GM12878 (cell line): ENCODE results near the gene DCPS. TPM values are rescaled to one million over a fixed set of nuclear protein-coding genes. Genes with fewer than 3 reads are reported as not detected.

Experiments used
- ATAC-seq: fragments of 200-7000 bp; cut with Tn5 transposase; 3 replicates; pipeline ENCODE4 v1.9.1; 2020; ENCODE audit warnings: mild to moderate bottlenecking, moderate library complexity
- BruUV-seq: library from RNA; stranded (reverse); fragments of 400-500 nt; replicated peaks from 2 replicates; lab custom pipeline; 2021; lab: Mats Ljungman, UMichigan
- CTCF ChIA-PET: fragments of 300-600 bp; sonication (Branson Sonifier 250); formaldehyde crosslinking; extraction: SDS; loops from one replicate; lab custom pipeline; 2021; ENCODE audit warnings: inconsistent platforms; lab: Yijun Ruan, JAX
- POLR2A ChIA-PET: fragments of 350-600 bp; formaldehyde crosslinking; extraction: SDS; loops from one replicate; lab custom pipeline; 2021; ENCODE audit warnings: inconsistent platforms; lab: Charles Lee
- RAD21 ChIA-PET: fragments of 300-600 bp; sonication (Branson Sonifier 250); formaldehyde crosslinking; loops from one replicate; lab custom pipeline; 2023; ENCODE audit warnings: antibody characterized with exemption; ENCODE audit not compliant: unreplicated experiment; lab: Charles Lee
- SMC1A ChIA-PET: fragments of 300-600 bp; sonication (Branson Sonifier 250); formaldehyde crosslinking; loops from one replicate; lab custom pipeline; 2023; ENCODE audit not compliant: unreplicated experiment, uncharacterized antibody; lab: Charles Lee
- DNase-seq: peaks from one replicate; pipeline ENCODE4 v3.0.0-alpha.2; 2011; ENCODE audit warnings: low read depth, low spot score
- FAIRE-seq: peaks from 3 replicates; lab custom pipeline; 2011; peaks lifted over from hg19 to GRCh38; lab: Jason Lieb, UNC
- H2AFZ ChIP-seq: 2 replicates; pipeline ENCODE4 v1.6.0; 2011; ENCODE audit warnings: low read depth, low read length, control low read depth; ENCODE audit not compliant: control insufficient read depth
- H3K27ac ChIP-seq: 2 replicates; pipeline ENCODE4 v1.5.1; 2011; ENCODE audit warnings: control low read depth; ENCODE audit not compliant: control insufficient read depth, insufficient read depth
- H3K27me3 ChIP-seq, 2 experiments: replicated peaks in 1 of 2; 2 replicates each; pipeline versions ENCODE4 v1.6.0 to v1.6.1; 2011; ENCODE audit warnings: low read length in 1 of 2; ENCODE audit not compliant: control insufficient read depth in 2 of 2, insufficient read depth in 2 of 2
- H3K36me3 ChIP-seq, 2 experiments: 2 replicates each; pipeline ENCODE4 v1.5.1; 2011; ENCODE audit warnings: low read length in 1 of 2; ENCODE audit not compliant: control insufficient read depth in 2 of 2, insufficient read depth in 2 of 2
- H3K4me1 ChIP-seq: 2 replicates; pipeline ENCODE4 v1.6.1; 2011; ENCODE audit warnings: mild to moderate bottlenecking, low read length, moderate library complexity, mixed read lengths; ENCODE audit not compliant: control insufficient read depth, insufficient read depth
- H3K4me2 ChIP-seq: 2 replicates; pipeline ENCODE4 v1.6.0; 2011; ENCODE audit warnings: control low read depth; ENCODE audit not compliant: control insufficient read depth, insufficient read depth
- H3K4me3 ChIP-seq: fragments of 200-600 bp; sonication (generic); 2 replicates; pipeline ENCODE4 v1.5.1; 2016
- H3K79me2 ChIP-seq: 2 replicates; pipeline ENCODE4 v1.6.0; 2011; ENCODE audit warnings: low read length; ENCODE audit not compliant: control insufficient read depth, insufficient read depth
- H3K9ac ChIP-seq: 2 replicates; pipeline ENCODE4 v1.8.0; 2011; ENCODE audit warnings: low read length, control low read depth, mixed read lengths; ENCODE audit not compliant: control insufficient read depth, insufficient read depth
- H3K9me3 ChIP-seq: replicated peaks from 3 replicates; pipeline ENCODE4 v1.5.1; 2011; ENCODE audit warnings: mild to moderate bottlenecking, low read length; ENCODE audit not compliant: control insufficient read depth, insufficient read depth
- H4K20me1 ChIP-seq: 2 replicates; pipeline ENCODE4 v1.6.0; 2011; ENCODE audit not compliant: control insufficient read depth, insufficient read depth
- CBX5 ChIP-seq: sonication (generic); IDR thresholded peaks from 2 replicates; pipeline ENCODE4 v1.6.1; 2016; ENCODE audit warnings: low read depth, moderate library complexity, mild to moderate bottlenecking, inconsistent platforms
- IKZF1 ChIP-seq: fragments of 450-650 bp; conservative IDR thresholded peaks from 2 replicates; pipeline ENCODE4 v1.6.1; 2017; ENCODE audit warnings: antibody characterized with exemption, mild to moderate bottlenecking
- LARP7 ChIP-seq: fragments of 450-650 bp; IDR thresholded peaks from 2 replicates; pipeline ENCODE4 v1.6.1; 2017; ENCODE audit warnings: mild to moderate bottlenecking
- NFYB ChIP-seq: IDR thresholded peaks from 2 replicates; pipeline ENCODE4 v1.6.1; 2011; ENCODE audit warnings: low read depth, mild to moderate bottlenecking, low read length, improper control_type of control experiment, moderate library complexity; ENCODE audit not compliant: insufficient read depth
- NRF1 ChIP-seq: conservative IDR thresholded peaks from 2 replicates; pipeline ENCODE4 v1.6.1; 2011; ENCODE audit warnings: mild to moderate bottlenecking, low read depth, low read length, improper control_type of control experiment
- PAX5 ChIP-seq: IDR thresholded peaks from 2 replicates; pipeline ENCODE4 v1.6.1; 2011; ENCODE audit warnings: low read depth, low read length, borderline replicate concordance
- RUNX3 ChIP-seq: IDR thresholded peaks from 2 replicates; pipeline ENCODE4 v1.6.1; 2012; ENCODE audit warnings: low read length, inconsistent platforms
- SMAD1 ChIP-seq: fragments of 450-650 bp; IDR thresholded peaks from 2 replicates; pipeline ENCODE4 v1.6.1; 2018; ENCODE audit warnings: mild to moderate bottlenecking, low read depth; ENCODE audit not compliant: partially characterized antibody
- SMC3 ChIP-seq: IDR thresholded peaks from 2 replicates; pipeline ENCODE4 v1.6.1; 2011; ENCODE audit warnings: low read length, improper control_type of control experiment, borderline replicate concordance
- SRF ChIP-seq, 2 experiments: IDR thresholded peaks; 2 replicates each; pipeline ENCODE4 v1.6.1; 2011; ENCODE audit warnings: low read depth in 2 of 2, low read length in 2 of 2, mild to moderate bottlenecking in 1 of 2, moderate library complexity in 1 of 2
- STAT1 ChIP-seq: fragments of 450-650 bp; conservative IDR thresholded peaks from 2 replicates; pipeline ENCODE4 v1.6.1; 2014; ENCODE audit warnings: antibody characterized with exemption, mild to moderate bottlenecking
- TARDBP ChIP-seq: IDR thresholded peaks from 2 replicates; pipeline ENCODE4 v1.6.1; 2016; ENCODE audit warnings: borderline replicate concordance
- USF2 ChIP-seq: IDR thresholded peaks from 2 replicates; pipeline ENCODE4 v1.6.1; 2011; ENCODE audit warnings: low read depth, low read length, improper control_type of control experiment, borderline replicate concordance
- YY1 ChIP-seq: IDR thresholded peaks from 2 replicates; pipeline ENCODE4 v1.6.1; 2011; ENCODE audit warnings: low read depth, mild to moderate bottlenecking, low read length
- WGBS: methylation state at CpG from one replicate; pipeline ENCODE4 v1.1.6; 2016; ENCODE audit warnings: low lambda C conversion rate; ENCODE audit not compliant: insufficient replicate concordance, insufficient coverage; ENCODE audit errors: missing lambda C conversion rate; 5-methylcytosine and 5-hydroxymethylcytosine counted together
- in situ Hi-C: fragments of 300-500 bp; cut with MboI; formaldehyde crosslinking; loops from 9 replicates; pipeline ENCODE4 v1.14.3; 2018; ENCODE audit warnings: mixed read lengths
- intact Hi-C: fragments of 100-400 bp; cut with micrococcal nuclease; formaldehyde crosslinking; loops from one replicate; pipeline ENCODE4 v1.14.2; 2022; ENCODE audit not compliant: unreplicated experiment
- polyA plus RNA-seq, 11 experiments: library from polyadenylated mRNA; depleted of rRNA in 4 of 11; unstranded in 6 of 11; stranded (reverse) in 5 of 11; fragments of >200 nt; fragmentation: Nextera tagmentation in 4 of 11; fragmentation: Illumina TruSeq in 1 of 11; extraction: Ambion mirVana in 4 of 11; extraction: Trizol in 1 of 11; gene quantifications; 1 replicate in 1 of 11; 2 replicates in 10 of 11; pipeline versions ENCODE4 v1.2.1 to v1.2.3, GENCODE V29; 2011 to 2016; ENCODE audit warnings: inconsistent platforms in 2 of 11, missing spikeins in 2 of 11, low read depth in 1 of 11
- total RNA-seq, 4 experiments: library from RNA; depleted of rRNA in 3 of 4; stranded (reverse); fragments of >200 nt in 3 of 4; fragmentation: Illumina TruSeq in 1 of 4; extraction: Trizol in 1 of 4; gene quantifications; 2 replicates each; pipeline versions ENCODE4 v1.2.1 to v1.2.3, GENCODE V29; 2013 to 2021
- TF ChIP-seq, protein P1 (sequence below): fragments of 450-650 bp; formaldehyde crosslinking; IDR thresholded peaks from 2 replicates; pipeline ENCODE4 v1.5.0; 2022; ENCODE audit warnings: mild to moderate bottlenecking, missing genetic modification characterization

The DCPS gene
- total and polyA plus RNA-seq, 10 of the 15 experiments (the other 5 are each of a cell fraction or from before 2014, with no cell fraction given) = 23.5 to 101 (median 67.4) TPM

GRCh38 chr11:126317432-126317755 is 13.5 kb downstream of the DCPS start (continued):
- TF ChIP-seq IKZF1 = no peak
- peak; percentile 15; the same call in 1 of the 2 replicates for TF ChIP-seq YY1
- no peak for TF ChIP-seq USF2
- TF ChIP-seq SRF (IDR thresholded peaks at IDR 0.05; ENCODE audit: low read depth in 2 of 2, low read length in 2 of 2) = no peak
- TF ChIP-seq LARP7 = no peak
- TF ChIP-seq TARDBP = no peak
- peak; percentile 67 for TF ChIP-seq RUNX3
- TF ChIP-seq, all 136 proteins: peak for 2

DNA sequence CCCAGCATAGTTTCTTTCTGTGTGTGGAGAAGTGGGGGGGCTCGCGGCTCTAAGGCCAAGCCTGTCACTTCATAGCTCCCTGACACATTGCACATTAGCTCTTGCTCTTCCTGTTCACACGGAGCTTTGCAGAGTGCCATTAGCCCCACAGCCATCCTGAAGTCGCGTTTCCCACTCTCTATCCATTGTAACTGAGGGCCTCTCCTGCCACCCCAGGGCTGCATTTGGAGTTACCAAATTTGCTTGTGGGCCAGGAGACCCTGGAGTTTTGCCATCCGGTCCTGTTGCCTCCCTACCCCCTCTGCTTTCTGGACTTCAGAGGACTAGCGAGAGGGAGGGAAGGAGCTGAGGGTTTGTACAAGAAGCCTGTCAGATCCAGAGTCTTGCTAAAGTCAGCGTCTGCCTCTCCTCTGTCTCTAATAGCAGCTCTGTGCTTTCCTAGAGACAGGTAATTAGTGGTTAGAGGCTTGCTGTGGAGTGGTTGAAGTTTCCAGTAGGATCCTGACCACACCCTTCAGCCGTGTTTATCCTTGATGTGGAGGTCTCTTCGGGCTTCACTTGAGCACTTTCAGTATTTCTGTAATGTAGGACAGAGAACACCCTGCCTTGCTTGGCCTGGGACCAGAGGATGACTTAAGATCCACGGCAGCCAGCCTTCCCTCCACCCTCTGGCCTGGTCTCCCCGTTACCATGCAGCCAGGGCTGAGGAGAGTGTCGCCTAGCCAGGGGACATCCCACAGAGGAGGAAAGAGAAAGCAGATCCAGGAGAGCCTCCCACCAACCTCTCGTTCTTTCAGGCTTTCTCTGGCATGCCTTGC is 14.1 kb downstream of the DCPS start:
- 0 out of 2 replicates have a peak overlapping the region, but pooled peaks have one; percentile 6 for H3K4me3 ChIP-seq
- peaks cover 3% of the 10 kb centered on the region; the same call in 1 of the 2 replicates for H4K20me1 ChIP-seq
- H3K9ac ChIP-seq = peak overlapping the region; percentile 48
- ChIA-PET CTCF (interaction anchor here (0.8 to 5.3 kb wide), 5 partner anchors 8 to 167 kb away, joined by 3 to 31 read pairs (median 3); no protein-coding TSS in a partner anchor), POLR2A (no interaction called here), RAD21 (interaction anchor here (1.2 to 2.5 kb wide), 4 partner anchors 8 to 166 kb away, joined by 3 to 11 read pairs (median 8); partner anchors contain the start of gene DCPS), SMC1A (interaction anchor here (0.6 to 2.6 kb wide), 7 partner anchors 8 to 423 kb away, joined by 3 to 13 read pairs (median 8); no protein-coding TSS in a partner anchor)
- peak; percentile 62 for ATAC-seq
- no peaks in the 10 kb centered on the region for H3K27me3 ChIP-seq
- peaks cover 7% of the 10 kb centered on the region for H3K79me2 ChIP-seq
- peaks cover 0 to 7% of the 10 kb centered on the region in 2 experiments for H3K36me3 ChIP-seq
- FAIRE-seq = no peak
- TF ChIP-seq CBX5 (no peak), NRF1 (no peak), NFYB (no peak), STAT1 (no peak), SRF (IDR thresholded peaks at IDR 0.05; ENCODE audit: low read depth in 2 of 2, low read length in 2 of 2) (no peak), SMAD1 (no peak), PAX5 (no peak), SMC3 (no peak)
- TF ChIP-seq, protein P1, sequence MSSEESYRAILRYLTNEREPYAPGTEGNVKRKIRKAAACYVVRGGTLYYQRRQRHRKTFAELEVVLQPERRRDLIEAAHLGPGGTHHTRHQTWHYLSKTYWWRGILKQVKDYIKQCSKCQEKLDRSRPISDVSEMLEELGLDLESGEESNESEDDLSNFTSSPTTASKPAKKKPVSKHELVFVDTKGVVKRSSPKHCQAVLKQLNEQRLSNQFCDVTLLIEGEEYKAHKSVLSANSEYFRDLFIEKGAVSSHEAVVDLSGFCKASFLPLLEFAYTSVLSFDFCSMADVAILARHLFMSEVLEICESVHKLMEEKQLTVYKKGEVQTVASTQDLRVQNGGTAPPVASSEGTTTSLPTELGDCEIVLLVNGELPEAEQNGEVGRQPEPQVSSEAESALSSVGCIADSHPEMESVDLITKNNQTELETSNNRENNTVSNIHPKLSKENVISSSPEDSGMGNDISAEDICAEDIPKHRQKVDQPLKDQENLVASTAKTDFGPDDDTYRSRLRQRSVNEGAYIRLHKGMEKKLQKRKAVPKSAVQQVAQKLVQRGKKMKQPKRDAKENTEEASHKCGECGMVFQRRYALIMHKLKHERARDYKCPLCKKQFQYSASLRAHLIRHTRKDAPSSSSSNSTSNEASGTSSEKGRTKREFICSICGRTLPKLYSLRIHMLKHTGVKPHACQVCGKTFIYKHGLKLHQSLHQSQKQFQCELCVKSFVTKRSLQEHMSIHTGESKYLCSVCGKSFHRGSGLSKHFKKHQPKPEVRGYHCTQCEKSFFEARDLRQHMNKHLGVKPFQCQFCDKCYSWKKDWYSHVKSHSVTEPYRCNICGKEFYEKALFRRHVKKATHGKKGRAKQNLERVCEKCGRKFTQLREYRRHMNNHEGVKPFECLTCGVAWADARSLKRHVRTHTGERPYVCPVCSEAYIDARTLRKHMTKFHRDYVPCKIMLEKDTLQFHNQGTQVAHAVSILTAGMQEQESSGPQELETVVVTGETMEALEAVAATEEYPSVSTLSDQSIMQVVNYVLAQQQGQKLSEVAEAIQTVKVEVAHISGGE = no peak
- no peaks in the 10 kb centered on the region; the same call in none of the 3 replicates for H3K9me3 ChIP-seq
- intact Hi-C loops (loop anchor here (10.0 kb wide), 3 partner anchors 387 to 667 kb away; no protein-coding TSS in a partner anchor), in situ Hi-C loops (no loop called here)
- H3K4me1 ChIP-seq = peaks cover 34% of the 10 kb centered on the region
- no peak overlapping the region for H2AFZ ChIP-seq
- H3K27ac ChIP-seq = peak overlapping the region; percentile 71
- no peak for DNase-seq
- BruUV-seq = no TSS peak
- WGBS = 92% methylated on average over 14 of the region's 14 CpGs
- H3K4me2 ChIP-seq = peak overlapping the region; percentile 71
